Choroid plexus epithelial cell (primary cell): Measurements from ENCODE around the gene MYO9B.
A peak's percentile ranks its signal among the peaks of the same experiment; 100 is the strongest.

Source experiments
- DNase-seq: peaks from one replicate; pipeline ENCODE4 v3.0.0-alpha.2; 2010; ENCODE audit warnings: low read depth
- H3K4me3 ChIP-seq: 2 replicates; pipeline ENCODE4 v1.5.1; 2011; ENCODE audit warnings: low read depth, mild to moderate bottlenecking, control low read depth, low read length, moderate library complexity
- CTCF ChIP-seq: conservative IDR thresholded peaks from 2 replicates; pipeline ENCODE4 v1.5.1; 2011; ENCODE audit warnings: low read depth, mild to moderate bottlenecking, control low read depth, inconsistent platforms, low read length, moderate library complexity

MYO9B gene

GRCh38 chr19:17235300-17235970, 159.9 kb downstream of the MYO9B start:
- peak overlapping the region; percentile 62 for H3K4me3 ChIP-seq
- peak; percentile 79 for DNase-seq
- peak; percentile 50 for TF ChIP-seq CTCF

- H3K4me3 ChIP-seq, result peak overlapping the region; percentile 62
- DNase-seq, result no peak
- no peak for TF ChIP-seq CTCF
Measured at GRCh38 chr19:17235971-17236777, 160.6 kb downstream of the MYO9B start.

GRCh38 chr19:17236811-17237543, 161.4 kb downstream of the MYO9B start:
- no peak overlapping the region for H3K4me3 ChIP-seq
- no peak for DNase-seq
- no peak for TF ChIP-seq CTCF

- TF ChIP-seq CTCF, result no peak
- no peak overlapping the region for H3K4me3 ChIP-seq
- no peak for DNase-seq
Measured at GRCh38 chr19:17237747-17238706, 162.4 kb downstream of the MYO9B start.

- H3K4me3 ChIP-seq, result no peak overlapping the region
- DNase-seq, result no peak
- TF ChIP-seq CTCF, result no peak
Measured at GRCh38 chr19:17240062-17240752, 164.6 kb downstream of the MYO9B start.

GRCh38 chr19:17240826-17241399, 165.3 kb downstream of the MYO9B start:
- DNase-seq, result no peak
- no peak for TF ChIP-seq CTCF
- no peak overlapping the region for H3K4me3 ChIP-seq
